Smooth muscle cell (in vitro differentiated cells): ENCODE results near the gene MYL11. TPM values are rescaled to one million over a fixed set of nuclear protein-coding genes. Genes with fewer than 3 reads are reported as not detected.

Experiments
- DNase-seq: peaks from one replicate; lab custom pipeline; 2025; ENCODE audit not compliant: unreplicated experiment; lab: John Stamatoyannopoulos, UW
- H2AFZ ChIP-seq: fragments of 200-600 bp; sonication (generic); 2 replicates; pipeline ENCODE4 v1.6.0; 2016; ENCODE audit warnings: antibody characterized with exemption, low read depth, mild to moderate bottlenecking
- H3F3A ChIP-seq: fragments of 200-600 bp; sonication (generic); 2 replicates; pipeline ENCODE4 v1.6.0; 2017; ENCODE audit warnings: antibody characterized with exemption, low read depth
- H3K27ac ChIP-seq: fragments of 200-600 bp; sonication (generic); 2 replicates; pipeline ENCODE4 v1.5.1; 2016; ENCODE audit warnings: low read depth, mild to moderate bottlenecking
- H3K27me3 ChIP-seq: fragments of 200-600 bp; sonication (generic); 2 replicates; pipeline ENCODE4 v1.6.1; 2016; ENCODE audit warnings: low read depth, mild to moderate bottlenecking
- H3K36me3 ChIP-seq: fragments of 200-600 bp; sonication (generic); 2 replicates; pipeline ENCODE4 v1.5.1; 2016; ENCODE audit warnings: low read depth
- H3K4me1 ChIP-seq: fragments of 200-600 bp; sonication (generic); 2 replicates; pipeline ENCODE4 v1.5.1; 2016; ENCODE audit warnings: low read depth
- H3K4me2 ChIP-seq: fragments of 200-600 bp; sonication (generic); 2 replicates; pipeline ENCODE4 v1.6.0; 2016; ENCODE audit warnings: mild to moderate bottlenecking
- H3K4me3 ChIP-seq: fragments of 200-600 bp; sonication (generic); 2 replicates; pipeline ENCODE4 v1.5.1; 2016; ENCODE audit warnings: mild to moderate bottlenecking
- H3K79me2 ChIP-seq: fragments of 200-600 bp; sonication (generic); 2 replicates; pipeline ENCODE4 v1.6.0; 2016; ENCODE audit warnings: low read depth, mild to moderate bottlenecking
- H3K9ac ChIP-seq: fragments of 200-600 bp; sonication (generic); 2 replicates; pipeline ENCODE4 v1.6.0; 2016; ENCODE audit warnings: low read depth
- H3K9me3 ChIP-seq: fragments of 200-600 bp; sonication (generic); replicated peaks from 2 replicates; pipeline ENCODE4 v1.5.1; 2016; ENCODE audit warnings: low read depth
- H4K20me1 ChIP-seq: fragments of 200-600 bp; sonication (generic); 2 replicates; pipeline ENCODE4 v1.6.0; 2016; ENCODE audit warnings: low read depth
- WGBS: methylation state at CpG from one replicate; pipeline ENCODE4 v1.1.7; 2016; ENCODE audit warnings: low lambda C conversion rate; 5-methylcytosine and 5-hydroxymethylcytosine counted together
- polyA plus RNA-seq: library from polyadenylated mRNA; unstranded; fragments of >200 nt; fragmentation: Nextera tagmentation; extraction: Ambion mirVana; gene quantifications from 2 replicates; pipeline ENCODE4 v1.2.1, GENCODE V29; 2016
- total RNA-seq: library from RNA; depleted of rRNA; stranded (reverse); fragments of >200 nt; gene quantifications from 2 replicates; pipeline ENCODE4 v1.2.3, GENCODE V29; 2014
- TF ChIP-seq, protein P1 (sequence below): fragments of 200-600 bp; sonication (generic); IDR thresholded peaks from 2 replicates; pipeline ENCODE4 v1.5.1; 2017; ENCODE audit warnings: borderline replicate concordance, mild to moderate bottlenecking, antibody characterized with exemption; ENCODE audit not compliant: insufficient read depth, poor library complexity, severe bottlenecking

The MYL11 gene
- total and polyA plus RNA-seq, 2 experiments from 2014 or later: 3.6 TPM; not detected in 1

- peak within 1 kb of the TSS; percentile 64 for H2AFZ ChIP-seq
- H3K9ac ChIP-seq: peak within 1 kb of the TSS; percentile 97
- 1% methylated on average over 45 of the region's 45 CpGs for WGBS
- peaks cover 16% of the 10 kb centered on the region for H3K4me1 ChIP-seq
- no peaks in the 10 kb centered on the region for H4K20me1 ChIP-seq
- DNase-seq: peak; percentile 69
- peak within 1 kb of the TSS; percentile 83 for H3K4me3 ChIP-seq
- TF ChIP-seq, protein P1, sequence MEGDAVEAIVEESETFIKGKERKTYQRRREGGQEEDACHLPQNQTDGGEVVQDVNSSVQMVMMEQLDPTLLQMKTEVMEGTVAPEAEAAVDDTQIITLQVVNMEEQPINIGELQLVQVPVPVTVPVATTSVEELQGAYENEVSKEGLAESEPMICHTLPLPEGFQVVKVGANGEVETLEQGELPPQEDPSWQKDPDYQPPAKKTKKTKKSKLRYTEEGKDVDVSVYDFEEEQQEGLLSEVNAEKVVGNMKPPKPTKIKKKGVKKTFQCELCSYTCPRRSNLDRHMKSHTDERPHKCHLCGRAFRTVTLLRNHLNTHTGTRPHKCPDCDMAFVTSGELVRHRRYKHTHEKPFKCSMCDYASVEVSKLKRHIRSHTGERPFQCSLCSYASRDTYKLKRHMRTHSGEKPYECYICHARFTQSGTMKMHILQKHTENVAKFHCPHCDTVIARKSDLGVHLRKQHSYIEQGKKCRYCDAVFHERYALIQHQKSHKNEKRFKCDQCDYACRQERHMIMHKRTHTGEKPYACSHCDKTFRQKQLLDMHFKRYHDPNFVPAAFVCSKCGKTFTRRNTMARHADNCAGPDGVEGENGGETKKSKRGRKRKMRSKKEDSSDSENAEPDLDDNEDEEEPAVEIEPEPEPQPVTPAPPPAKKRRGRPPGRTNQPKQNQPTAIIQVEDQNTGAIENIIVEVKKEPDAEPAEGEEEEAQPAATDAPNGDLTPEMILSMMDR: no peak
- peak within 1 kb of the TSS; percentile 91 for H3K4me2 ChIP-seq
- peak within 1 kb of the TSS; percentile 98 for H3K27ac ChIP-seq
- no peaks in the 10 kb centered on the region for H3K27me3 ChIP-seq
- peaks cover 20% of the 10 kb centered on the region for H3K79me2 ChIP-seq
- H3F3A ChIP-seq: peaks cover 3% of the 10 kb centered on the region
- no peaks in the 10 kb centered on the region for H3K36me3 ChIP-seq
- H3K9me3 ChIP-seq: no peaks in the 10 kb centered on the region
Observed at GRCh38 chr16:30355144-30355953, 19.3 kb upstream of the MYL11 start, which contains the start of gene CD2BP2. TSS of gene CD2BP2 (minus strand) at chr16:30355308. CDS start at chr16:30354681, 627 bp downstream.

GRCh38 chr16:30355954-30356308 is 18.7 kb upstream of the MYL11 start:
- H3K27ac ChIP-seq: peak overlapping the region; percentile 98
- H3K4me3 ChIP-seq: peak overlapping the region; percentile 83
- DNase-seq: no peak
- no peaks in the 10 kb centered on the region for H3K9me3 ChIP-seq
- peak overlapping the region; percentile 91 for H3K4me2 ChIP-seq
- peaks cover 16% of the 10 kb centered on the region for H3K4me1 ChIP-seq
- H3K36me3 ChIP-seq: no peaks in the 10 kb centered on the region
- H3F3A ChIP-seq: peaks cover 3% of the 10 kb centered on the region
- no peaks in the 10 kb centered on the region for H3K27me3 ChIP-seq
- H3K79me2 ChIP-seq: peaks cover 26% of the 10 kb centered on the region
- WGBS: 61% methylated on average over 7 of the region's 7 CpGs
- TF ChIP-seq, protein P1: no peak
- no peaks in the 10 kb centered on the region for H4K20me1 ChIP-seq
- H2AFZ ChIP-seq: no peak overlapping the region
- H3K9ac ChIP-seq: peak overlapping the region; percentile 97

GRCh38 chr16:30356401-30357084 is 18.1 kb upstream of the MYL11 start:
- DNase-seq: no peak
- peak overlapping the region; percentile 97 for H3K9ac ChIP-seq

More at GRCh38 chr16:30356401-30357084, 18.1 kb upstream of the MYL11 start:
- TF ChIP-seq, protein P1: no peak
- Histone ChIP-seq H3F3A (peaks cover 1% of the 10 kb centered on the region), H3K79me2 (peaks cover 31% of the 10 kb centered on the region), H3K9me3 (no peaks in the 10 kb centered on the region), H4K20me1 (no peaks in the 10 kb centered on the region), H3K4me3 (peak overlapping the region; percentile 83), H3K27me3 (no peaks in the 10 kb centered on the region), H3K27ac (peak overlapping the region; percentile 98), H3K4me2 (peak overlapping the region; percentile 91), H3K36me3 (no peaks in the 10 kb centered on the region), H3K4me1 (peaks cover 16% of the 10 kb centered on the region), H2AFZ (no peak overlapping the region)
- 96% methylated on average over 12 of the region's 12 CpGs for WGBS
